ENCODE measurements around the gene SMIM38. TPM values are rescaled to one million over a fixed set of nuclear protein-coding genes. Genes with fewer than 3 reads are reported as not detected.

Gene SMIM38
- total RNA-seq, 1 experiment from 2014 or later: 0.54 TPM

- no TSS peak for BruUV-seq (replicated peaks)
- H3K9me2 ChIP-seq (ENCODE audit: insufficient read depth): 0 out of 2 replicates have a peak, but pooled peaks cover 2% of the 10 kb centered on the region
- RAD21 ChIA-PET (ENCODE audit: low non-redundant PET in 1 of 2, low total read pairs in 2 of 2, uncharacterized antibody in 2 of 2, unreplicated experiment in 2 of 2): no interaction called here
- H3K27ac ChIP-seq (ENCODE audit: low read depth, low read length): no peak overlapping the region
- intact Hi-C loops (cut with micrococcal nuclease): no loop called here
- H3K36me3 ChIP-seq (ENCODE audit: control insufficient read depth in 1 of 2, insufficient read depth in 2 of 2, low read length in 2 of 2): no peaks in the 10 kb centered on the region
- POLR2A ChIA-PET: no interaction called here
- no peaks in the 10 kb centered on the region for H3K27me3 ChIP-seq (ENCODE audit: insufficient read depth, low read length)
- no peak overlapping the region for H3K4me2 ChIP-seq (ENCODE audit: low read length)
- no peaks in the 10 kb centered on the region for H4K20me1 ChIP-seq (ENCODE audit: insufficient read depth)
- no peak overlapping the region for H2AFZ ChIP-seq (ENCODE audit: low read depth, low read length, poor library complexity, severe bottlenecking)
- no peaks in the 10 kb centered on the region; a peak in 1 of 4 replicates for H3K9me3 ChIP-seq (ENCODE audit: control insufficient read depth in 1 of 2, insufficient read depth in 1 of 2, low read depth in 1 of 2, low read length in 2 of 2)
- H3K79me2 ChIP-seq (ENCODE audit: insufficient read depth, low read length): no peaks in the 10 kb centered on the region
- CTCF ChIA-PET: no interaction called here
- no peak overlapping the region for H3K4me3 ChIP-seq (replicated peaks in 1 of 2; ENCODE audit: low read depth in 1 of 2, low read length in 2 of 2)
- no peak overlapping the region for H3K9ac ChIP-seq (ENCODE audit: low read length)
- DNase-seq (ENCODE audit: low read depth, low spot score) (no peak), ATAC-seq (no peak)
- TF ChIP-seq ELF1 (IDR thresholded peaks at IDR 0.05; ENCODE audit: borderline replicate concordance, low read depth) (no peak), SIN3A (IDR thresholded peaks at IDR 0.05; ENCODE audit: low read depth) (no peak), CBX3 (IDR thresholded peaks at IDR 0.05; ENCODE audit: low read depth) (no peak)
- H3K4me1 ChIP-seq (ENCODE audit: control insufficient read depth in 1 of 2, insufficient read depth in 2 of 2, low read length in 2 of 2): peaks cover 16 to 21% of the 10 kb centered on the region in 2 experiments
Observed at GRCh38 chr11:69162505-69162904, 6.8 kb downstream of the SMIM38 start.

- no peaks in the 10 kb centered on the region for H4K20me1 ChIP-seq (ENCODE audit: insufficient read depth)
- RAD21 ChIA-PET (ENCODE audit: low non-redundant PET in 1 of 2, low total read pairs in 2 of 2, uncharacterized antibody in 2 of 2, unreplicated experiment in 2 of 2): no interaction called here
- no peak for TF ChIP-seq JUND (IDR thresholded peaks at IDR 0.05)
- TF ChIP-seq, protein P1, sequence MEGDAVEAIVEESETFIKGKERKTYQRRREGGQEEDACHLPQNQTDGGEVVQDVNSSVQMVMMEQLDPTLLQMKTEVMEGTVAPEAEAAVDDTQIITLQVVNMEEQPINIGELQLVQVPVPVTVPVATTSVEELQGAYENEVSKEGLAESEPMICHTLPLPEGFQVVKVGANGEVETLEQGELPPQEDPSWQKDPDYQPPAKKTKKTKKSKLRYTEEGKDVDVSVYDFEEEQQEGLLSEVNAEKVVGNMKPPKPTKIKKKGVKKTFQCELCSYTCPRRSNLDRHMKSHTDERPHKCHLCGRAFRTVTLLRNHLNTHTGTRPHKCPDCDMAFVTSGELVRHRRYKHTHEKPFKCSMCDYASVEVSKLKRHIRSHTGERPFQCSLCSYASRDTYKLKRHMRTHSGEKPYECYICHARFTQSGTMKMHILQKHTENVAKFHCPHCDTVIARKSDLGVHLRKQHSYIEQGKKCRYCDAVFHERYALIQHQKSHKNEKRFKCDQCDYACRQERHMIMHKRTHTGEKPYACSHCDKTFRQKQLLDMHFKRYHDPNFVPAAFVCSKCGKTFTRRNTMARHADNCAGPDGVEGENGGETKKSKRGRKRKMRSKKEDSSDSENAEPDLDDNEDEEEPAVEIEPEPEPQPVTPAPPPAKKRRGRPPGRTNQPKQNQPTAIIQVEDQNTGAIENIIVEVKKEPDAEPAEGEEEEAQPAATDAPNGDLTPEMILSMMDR (IDR thresholded peaks at IDR 0.05 in 2 of 3, conservative IDR thresholded peaks at IDR 0.05 in 1 of 3; ENCODE audit: borderline replicate concordance in 1 of 3, insufficient read depth in 1 of 3, low read depth in 2 of 3, low read length in 2 of 3): no peak
- TF ChIP-seq TCF7L2 (IDR thresholded peaks at IDR 0.05; ENCODE audit: borderline replicate concordance, extremely low read depth, insufficient read depth, insufficient read length): no peak
- TF ChIP-seq YY1 (IDR thresholded peaks at IDR 0.05; ENCODE audit: extremely low read depth, insufficient replicate concordance, low read depth, low read length): no peak
- TF ChIP-seq ZFX (IDR thresholded peaks at IDR 0.05): no peak
- no peak for TF ChIP-seq SIN3A (IDR thresholded peaks at IDR 0.05; ENCODE audit: low read depth)
- no peak for TF ChIP-seq SP1 (IDR thresholded peaks at IDR 0.05; ENCODE audit: low read depth)
- TF ChIP-seq EGR1 (IDR thresholded peaks at IDR 0.05; ENCODE audit: low read depth): no peak
- TF ChIP-seq, protein P2, sequence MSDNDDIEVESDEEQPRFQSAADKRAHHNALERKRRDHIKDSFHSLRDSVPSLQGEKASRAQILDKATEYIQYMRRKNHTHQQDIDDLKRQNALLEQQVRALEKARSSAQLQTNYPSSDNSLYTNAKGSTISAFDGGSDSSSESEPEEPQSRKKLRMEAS (IDR thresholded peaks at IDR 0.05): no peak
- no peak for TF ChIP-seq CBX3 (IDR thresholded peaks at IDR 0.05; ENCODE audit: low read depth)
- no peak for TF ChIP-seq FOSL1 (IDR thresholded peaks at IDR 0.05; ENCODE audit: low read depth)
- POLR2A ChIA-PET: no interaction called here
- H3K4me1 ChIP-seq (ENCODE audit: control insufficient read depth in 1 of 2, insufficient read depth in 2 of 2, low read length in 2 of 2): peaks cover 17 to 27% of the 10 kb centered on the region in 2 experiments
- H2AFZ ChIP-seq (ENCODE audit: low read depth, low read length, poor library complexity, severe bottlenecking): no peak overlapping the region
- H3K9me3 ChIP-seq (ENCODE audit: control insufficient read depth in 1 of 2, insufficient read depth in 1 of 2, low read depth in 1 of 2, low read length in 2 of 2): no peaks in the 10 kb centered on the region; a peak in 1 of 4 replicates
- H3K27ac ChIP-seq (ENCODE audit: low read depth, low read length): no peak overlapping the region
- DNase-seq (ENCODE audit: low read depth, low spot score): no peak
- intact Hi-C loops (cut with micrococcal nuclease): no loop called here
- H3K4me3 ChIP-seq (replicated peaks in 1 of 2; ENCODE audit: low read depth in 1 of 2, low read length in 2 of 2): no peak overlapping the region
- 0 out of 2 replicates have a peak, but pooled peaks cover 2% of the 10 kb centered on the region for H3K9me2 ChIP-seq (ENCODE audit: insufficient read depth)
- no TSS peak for BruUV-seq (replicated peaks)
- H3K9ac ChIP-seq (ENCODE audit: low read length): no peak overlapping the region
- H3K4me2 ChIP-seq (ENCODE audit: low read length): no peak overlapping the region
- no peaks in the 10 kb centered on the region for H3K36me3 ChIP-seq (ENCODE audit: control insufficient read depth in 1 of 2, insufficient read depth in 2 of 2, low read length in 2 of 2)
- ATAC-seq: no peak
- H3K27me3 ChIP-seq (ENCODE audit: insufficient read depth, low read length): no peaks in the 10 kb centered on the region
- no peaks in the 10 kb centered on the region for H3K79me2 ChIP-seq (ENCODE audit: insufficient read depth, low read length)
- CTCF ChIA-PET: no interaction called here
Observed at GRCh38 chr11:69163842-69164241, 8.1 kb downstream of the SMIM38 start.
